CD4-positive, CD25-positive, alpha-beta regulatory T cell (primary cell): ENCODE results near the gene TMEM120B. TPM values are rescaled to one million over a fixed set of nuclear protein-coding genes. Genes with fewer than 3 reads are reported as not detected.
A peak's percentile ranks its signal among the peaks of the same experiment; 100 is the strongest.
"Not testable (repeated sequence)": the region's sequence is repeated elsewhere in the genome, so short reads cannot be mapped to it uniquely, and the experiment has no call there.

Experiments
- ATAC-seq, 2 donors: fragments of 150-1000 bp; cut with Tn5 transposase; one replicate each; pipeline ENCODE4 v1.10.0; 2021; ENCODE audit warnings: low read depth in 2 of 2, moderate number of reproducible peaks in 2 of 2, moderate library complexity in 1 of 2
- DNase-seq, 3 donors: peaks; one replicate each; pipeline versions ENCODE4 v3.0.0 to v3.0.0-alpha.2; 2012 to 2022; ENCODE audit warnings: mixed read lengths in 1 of 3
- H3K27ac ChIP-seq: one replicate; pipeline ENCODE4 v1.7.0; 2013; ENCODE audit warnings: mild to moderate bottlenecking, low read length; ENCODE audit not compliant: insufficient read depth, poor library complexity, severe bottlenecking
- H3K27me3 ChIP-seq: one replicate; pipeline ENCODE4 v1.7.0; 2013; ENCODE audit warnings: low read length; ENCODE audit not compliant: control insufficient read depth, insufficient read depth
- H3K36me3 ChIP-seq: one replicate; pipeline ENCODE4 v1.7.0; 2013; ENCODE audit warnings: mild to moderate bottlenecking, low read length, moderate library complexity; ENCODE audit not compliant: control insufficient read depth, insufficient read depth
- H3K4me1 ChIP-seq: 2 replicates; pipeline ENCODE4 v1.7.0; 2013; ENCODE audit warnings: mild to moderate bottlenecking, low read length; ENCODE audit not compliant: insufficient read depth, control insufficient read depth, poor library complexity, severe bottlenecking
- H3K4me3 ChIP-seq: one replicate; pipeline ENCODE4 v1.7.0; 2013; ENCODE audit warnings: low read depth, mild to moderate bottlenecking, low read length, moderate library complexity
- H3K9me3 ChIP-seq, 2 experiments: 1 replicate in 1 of 2; 2 replicates in 1 of 2; pipeline ENCODE4 v1.7.0; 2013; ENCODE audit warnings: low read length in 2 of 2, mild to moderate bottlenecking in 1 of 2, moderate library complexity in 1 of 2; ENCODE audit not compliant: control insufficient read depth in 2 of 2
- H3K27ac Mint-ChIP-seq, 3 donors: one replicate each; pipeline ENCODE4 v1.8.0; 2020 to 2022; ENCODE audit warnings: mild to moderate bottlenecking in 3 of 3, mixed read lengths in 3 of 3, moderate library complexity in 2 of 3
- H3K27me3 Mint-ChIP-seq: one replicate; pipeline ENCODE4 v1.8.0; 2022; ENCODE audit warnings: mild to moderate bottlenecking, mixed read lengths
- H3K36me3 Mint-ChIP-seq: one replicate; pipeline ENCODE4 v1.8.0; 2020; ENCODE audit warnings: mixed read lengths
- H3K4me1 Mint-ChIP-seq, 4 donors: one replicate each; pipeline ENCODE4 v1.8.0; 2020 to 2022; ENCODE audit warnings: mixed read lengths in 4 of 4, mild to moderate bottlenecking in 1 of 4
- H3K4me3 Mint-ChIP-seq, 4 donors: one replicate each; pipeline ENCODE4 v1.8.0; 2020 to 2022; ENCODE audit warnings: mild to moderate bottlenecking in 4 of 4, mixed read lengths in 4 of 4, moderate library complexity in 3 of 4
- H3K9me3 Mint-ChIP-seq, 7 donors: one replicate each; pipeline ENCODE4 v1.8.0; 2020 to 2022; ENCODE audit warnings: mixed read lengths in 7 of 7, mild to moderate bottlenecking in 3 of 7, moderate library complexity in 2 of 7
- polyA plus RNA-seq, 4 donors: library from polyadenylated mRNA; unstranded; fragments of 300-500 nt; fragmentation: Illumina TruSeq; gene quantifications; one replicate each; pipeline ENCODE4 v1.2.3, GENCODE V29; 2021
- total RNA-seq: library from RNA; stranded (reverse); gene quantifications from one replicate; pipeline ENCODE4 v1.2.3, GENCODE V29; 2022

Gene TMEM120B
- total and polyA plus RNA-seq, 5 donors from 2014 or later: 2.6 to 7.5 (median 2.7) TPM

- ATAC-seq (no peak), DNase-seq (peak; percentile 19 to 73 (median 71))
- no peaks in the 10 kb centered on the region for H3K4me1 ChIP-seq
- H3K4me3 Mint-ChIP-seq: no peak overlapping the region
- peaks cover 2 to 6% (median 4%) of the 10 kb centered on the region in 4 donors for H3K4me1 Mint-ChIP-seq
- H3K36me3 ChIP-seq: no peaks in the 10 kb centered on the region
- H3K27ac Mint-ChIP-seq: peak overlapping the region in 1 of 3 donors; percentile 9
- H3K9me3 Mint-ChIP-seq: no peaks in the 10 kb centered on the region
- peaks cover 2% of the 10 kb centered on the region for H3K27me3 Mint-ChIP-seq
- H3K9me3 ChIP-seq: no peaks in the 10 kb centered on the region
- no peaks in the 10 kb centered on the region for H3K36me3 Mint-ChIP-seq
- H3K27me3 ChIP-seq: no peaks in the 10 kb centered on the region
- no peak overlapping the region for H3K4me3 ChIP-seq
- H3K27ac ChIP-seq: no peak overlapping the region
Measured at GRCh38 chr12:121697093-121697698, 15.4 kb upstream of the TMEM120B start.

- H3K4me3 Mint-ChIP-seq: peak overlapping the region in 1 of 4 donors; percentile 47
- H3K36me3 ChIP-seq, ATAC-seq, H3K9me3 Mint-ChIP-seq, H3K4me1 Mint-ChIP-seq, H3K27me3 Mint-ChIP-seq, H3K36me3 Mint-ChIP-seq, H3K4me3 ChIP-seq, H3K27me3 ChIP-seq, DNase-seq, H3K27ac Mint-ChIP-seq, H3K27ac ChIP-seq, H3K4me1 ChIP-seq, H3K9me3 ChIP-seq: not testable (repeated sequence)
Measured at GRCh38 chr12:121697861-121698260, 14.7 kb upstream of the TMEM120B start.

- Histone ChIP-seq H3K4me1 (no peaks in the 10 kb centered on the region), H3K9me3 (peaks cover 0 to 2% of the 10 kb centered on the region in 2 experiments), H3K36me3 (no peaks in the 10 kb centered on the region), H3K27ac (no peak overlapping the region), H3K27me3 (no peaks in the 10 kb centered on the region), H3K4me3 (no peak overlapping the region)
- H3K9me3 Mint-ChIP-seq: peaks cover 0 to 4% (median 0%) of the 10 kb centered on the region in 7 donors
- no peak overlapping the region for H3K4me3 Mint-ChIP-seq
- H3K27me3 Mint-ChIP-seq: peaks cover 13% of the 10 kb centered on the region
- DNase-seq (no peak), ATAC-seq (no peak)
- no peak overlapping the region for H3K27ac Mint-ChIP-seq
- H3K36me3 Mint-ChIP-seq: no peaks in the 10 kb centered on the region
- H3K4me1 Mint-ChIP-seq: peaks cover 2 to 6% (median 4%) of the 10 kb centered on the region in 4 donors
Measured at GRCh38 chr12:121701667-121702277, 10.8 kb upstream of the TMEM120B start.

- no peak for DNase-seq
- H3K4me1 ChIP-seq: no peaks in the 10 kb centered on the region
Measured at GRCh38 chr12:121702944-121703343, 9.6 kb upstream of the TMEM120B start.

DNA sequence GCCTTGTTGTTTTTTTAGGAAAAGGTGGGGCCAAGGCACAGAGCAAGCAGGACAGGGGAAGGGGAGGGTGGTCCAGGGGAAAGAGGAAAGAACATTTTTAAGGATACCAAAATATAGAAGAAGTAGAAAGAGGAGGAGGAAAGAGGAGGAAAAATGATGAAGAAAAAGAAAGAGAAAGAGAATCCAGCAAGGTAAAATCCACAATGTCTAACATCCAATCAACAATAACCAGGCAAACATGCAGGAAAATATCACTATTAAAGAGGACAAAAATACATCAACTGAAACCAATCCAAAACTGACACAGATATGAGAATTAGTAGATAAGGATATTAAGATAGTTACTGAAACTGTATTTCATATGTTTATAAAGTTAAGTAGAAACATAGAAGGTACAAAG is 7.0 kb upstream of the TMEM120B start:
- Mint-ChIP-seq H3K27ac (no peak overlapping the region), H3K4me1 (peaks cover 0 to 4% (median 0%) of the 10 kb centered on the region in 4 donors), H3K27me3 (peaks cover 28% of the 10 kb centered on the region), H3K9me3 (peaks cover 0 to 4% (median 0%) of the 10 kb centered on the region in 7 donors), H3K4me3 (peak overlapping the region in 1 of 4 donors; percentile 45), H3K36me3 (no peaks in the 10 kb centered on the region)
- DNase-seq: no peak
- H3K36me3 ChIP-seq: no peaks in the 10 kb centered on the region
- H3K9me3 ChIP-seq: peaks cover 0 to 2% of the 10 kb centered on the region in 2 experiments
- H3K27ac ChIP-seq: no peak overlapping the region
- ATAC-seq: no peak
- no peaks in the 10 kb centered on the region for H3K27me3 ChIP-seq
- no peaks in the 10 kb centered on the region for H3K4me1 ChIP-seq
- H3K4me3 ChIP-seq: no peak overlapping the region

More at GRCh38 chr12:121702944-121703343, 9.6 kb upstream of the TMEM120B start:
- H3K9me3 ChIP-seq: peaks cover 0 to 2% of the 10 kb centered on the region in 2 experiments
- H3K27me3 Mint-ChIP-seq: peaks cover 16% of the 10 kb centered on the region
- H3K27me3 ChIP-seq: no peaks in the 10 kb centered on the region
- no peaks in the 10 kb centered on the region for H3K4me1 Mint-ChIP-seq
- H3K27ac ChIP-seq: no peak overlapping the region
- no peak overlapping the region for H3K27ac Mint-ChIP-seq
- H3K4me3 Mint-ChIP-seq: no peak overlapping the region
- H3K36me3 ChIP-seq: no peaks in the 10 kb centered on the region
- no peaks in the 10 kb centered on the region for H3K36me3 Mint-ChIP-seq
- ATAC-seq: no peak
- no peak overlapping the region for H3K4me3 ChIP-seq
- H3K9me3 Mint-ChIP-seq: peaks cover 0 to 4% (median 0%) of the 10 kb centered on the region in 7 donors

GRCh38 chr12:121708313-121709063 is 4.1 kb upstream of the TMEM120B start:
- no peak overlapping the region for H3K4me3 ChIP-seq
- H3K27me3 ChIP-seq: no peaks in the 10 kb centered on the region
- ATAC-seq (no peak), DNase-seq (no peak)
- Mint-ChIP-seq H3K27me3 (peaks cover 19% of the 10 kb centered on the region), H3K4me1 (peaks cover 0 to 25% (median 6%) of the 10 kb centered on the region in 4 donors), H3K36me3 (no peaks in the 10 kb centered on the region), H3K27ac (no peak overlapping the region), H3K9me3 (peaks cover 0 to 4% (median 0%) of the 10 kb centered on the region in 7 donors), H3K4me3 (no peak overlapping the region)
- peaks cover 18% of the 10 kb centered on the region for H3K4me1 ChIP-seq
- H3K27ac ChIP-seq: no peak overlapping the region
- no peaks in the 10 kb centered on the region for H3K36me3 ChIP-seq
- peaks cover 0 to 2% of the 10 kb centered on the region in 2 experiments for H3K9me3 ChIP-seq

GRCh38 chr12:121709064-121709424 is 3.5 kb upstream of the TMEM120B start:
- not testable (repeated sequence) for H3K27me3 ChIP-seq, ATAC-seq, H3K9me3 ChIP-seq, DNase-seq, H3K9me3 Mint-ChIP-seq, H3K27ac ChIP-seq, H3K36me3 Mint-ChIP-seq, H3K27ac Mint-ChIP-seq, H3K4me3 Mint-ChIP-seq, H3K36me3 ChIP-seq, H3K4me3 ChIP-seq
- H3K4me1 ChIP-seq: peaks cover 21% of the 10 kb centered on the region
- Mint-ChIP-seq H3K4me1 (peaks cover 0 to 31% (median 8%) of the 10 kb centered on the region in 4 donors), H3K27me3 (peaks cover 19% of the 10 kb centered on the region)
